Type B pancreatic cell (in vitro differentiated cells): ENCODE data around the gene STAB1. TPM values are rescaled to one million over a fixed set of nuclear protein-coding genes. Genes with fewer than 3 reads are reported as not detected.

ENCODE experiments used
- DNase-seq: peaks from one replicate; pipeline ENCODE4 v3.0.0; 2021; ENCODE audit warnings: mixed read lengths; ENCODE audit not compliant: unreplicated experiment; ENCODE audit errors: extremely low spot score
- H3K27ac Mint-ChIP-seq: 2 replicates; pipeline ENCODE4 v1.8.0; 2021; ENCODE audit warnings: mild to moderate bottlenecking, mixed read lengths
- H3K27me3 Mint-ChIP-seq: 2 replicates; pipeline ENCODE4 v1.8.0; 2021; ENCODE audit warnings: mixed read lengths
- H3K36me3 Mint-ChIP-seq: 2 replicates; pipeline ENCODE4 v1.8.0; 2021; ENCODE audit warnings: mixed read lengths
- H3K4me1 Mint-ChIP-seq: one replicate; pipeline ENCODE4 v1.8.0; 2021; ENCODE audit warnings: mixed read lengths; ENCODE audit not compliant: unreplicated experiment
- H3K4me3 Mint-ChIP-seq: 2 replicates; pipeline ENCODE4 v1.8.0; 2021; ENCODE audit warnings: mild to moderate bottlenecking, mixed read lengths
- H3K9me3 Mint-ChIP-seq: 2 replicates; pipeline ENCODE4 v1.8.0; 2021; ENCODE audit warnings: mixed read lengths
- total RNA-seq: library from RNA; stranded (reverse); gene quantifications from 2 replicates; pipeline ENCODE4 v1.2.1, GENCODE V29; 2021; ENCODE audit warnings: low replicate concordance
- TF ChIP-seq, protein P1 (sequence below): fragments of 200-600 bp; sonication (generic); conservative IDR thresholded peaks from 2 replicates; pipeline ENCODE4 v1.5.0; 2021; ENCODE audit warnings: antibody characterized with exemption, mild to moderate bottlenecking

STAB1 gene
- total RNA-seq, 1 donor from 2014 or later, result not detected

- Mint-ChIP-seq H3K9me3 (no peaks in the 10 kb centered on the region), H3K4me3 (peak within 1 kb of the TSS; percentile 99), H3K4me1 (peaks cover 35% of the 10 kb centered on the region), H3K27ac (peak within 1 kb of the TSS; percentile 98), H3K36me3 (peaks cover 17% of the 10 kb centered on the region), H3K27me3 (no peaks in the 10 kb centered on the region)
- DNase-seq, result peak; percentile 97
- TF ChIP-seq, protein P1, sequence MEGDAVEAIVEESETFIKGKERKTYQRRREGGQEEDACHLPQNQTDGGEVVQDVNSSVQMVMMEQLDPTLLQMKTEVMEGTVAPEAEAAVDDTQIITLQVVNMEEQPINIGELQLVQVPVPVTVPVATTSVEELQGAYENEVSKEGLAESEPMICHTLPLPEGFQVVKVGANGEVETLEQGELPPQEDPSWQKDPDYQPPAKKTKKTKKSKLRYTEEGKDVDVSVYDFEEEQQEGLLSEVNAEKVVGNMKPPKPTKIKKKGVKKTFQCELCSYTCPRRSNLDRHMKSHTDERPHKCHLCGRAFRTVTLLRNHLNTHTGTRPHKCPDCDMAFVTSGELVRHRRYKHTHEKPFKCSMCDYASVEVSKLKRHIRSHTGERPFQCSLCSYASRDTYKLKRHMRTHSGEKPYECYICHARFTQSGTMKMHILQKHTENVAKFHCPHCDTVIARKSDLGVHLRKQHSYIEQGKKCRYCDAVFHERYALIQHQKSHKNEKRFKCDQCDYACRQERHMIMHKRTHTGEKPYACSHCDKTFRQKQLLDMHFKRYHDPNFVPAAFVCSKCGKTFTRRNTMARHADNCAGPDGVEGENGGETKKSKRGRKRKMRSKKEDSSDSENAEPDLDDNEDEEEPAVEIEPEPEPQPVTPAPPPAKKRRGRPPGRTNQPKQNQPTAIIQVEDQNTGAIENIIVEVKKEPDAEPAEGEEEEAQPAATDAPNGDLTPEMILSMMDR, result no peak
These were observed 41.4 kb downstream of the STAB1 start, which contains the start of gene UQCC5 for GRCh38 chr3:52536369-52537164. Gene UQCC5, plus strand, starts transcription at chr3:52536605. Its CDS starts 151 bp downstream, at chr3:52536756.

- no peak for DNase-seq
- TF ChIP-seq, protein P1, result no peak
- Mint-ChIP-seq H3K4me1 (peaks cover 35% of the 10 kb centered on the region), H3K27ac (peak overlapping the region; percentile 98), H3K4me3 (peak overlapping the region; percentile 99), H3K36me3 (peaks cover 18% of the 10 kb centered on the region), H3K27me3 (no peaks in the 10 kb centered on the region), H3K9me3 (no peaks in the 10 kb centered on the region)
These were observed 42.1 kb downstream of the STAB1 start for GRCh38 chr3:52537165-52537620.

- Mint-ChIP-seq H3K9me3 (no peaks in the 10 kb centered on the region), H3K36me3 (peaks cover 18% of the 10 kb centered on the region), H3K27ac (peak overlapping the region; percentile 98), H3K4me3 (peak overlapping the region; percentile 99), H3K4me1 (peaks cover 35% of the 10 kb centered on the region), H3K27me3 (no peaks in the 10 kb centered on the region)
- TF ChIP-seq, protein P1, result no peak
- no peak for DNase-seq
These were observed 42.7 kb downstream of the STAB1 start for GRCh38 chr3:52537726-52538421.

DNA sequence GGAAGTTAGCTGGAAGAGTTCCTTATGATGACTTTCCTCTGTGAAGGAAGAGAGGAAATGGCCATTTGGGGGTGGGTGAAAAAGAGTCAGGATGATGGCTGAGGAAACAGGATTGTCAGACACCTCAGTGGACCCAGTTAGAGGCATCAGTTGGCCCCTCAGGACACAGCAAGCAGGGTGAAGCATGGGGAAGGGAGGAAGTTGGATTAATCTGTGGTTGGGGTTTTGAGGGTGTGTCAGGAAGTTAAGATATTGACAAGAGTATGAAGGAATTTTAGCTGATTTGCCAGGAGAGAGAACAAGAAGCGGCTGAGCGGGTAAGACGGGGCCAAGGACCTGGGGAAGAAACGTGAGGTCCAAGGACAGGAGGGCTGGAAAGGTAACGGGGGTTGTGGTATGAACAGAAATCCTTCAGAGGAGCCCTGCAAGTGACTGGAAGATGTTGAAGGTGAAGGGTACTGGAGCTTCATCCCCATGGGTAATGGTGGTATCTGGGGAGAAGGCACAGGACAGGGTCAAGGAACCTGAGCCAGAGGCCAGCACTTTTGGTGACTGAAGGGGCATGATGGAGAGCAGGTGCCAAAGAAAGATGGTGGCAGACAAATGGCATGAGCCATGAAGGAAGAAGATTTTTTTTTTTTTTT lies 44.0 kb downstream of the STAB1 start:
- Mint-ChIP-seq H3K36me3 (peaks cover 18% of the 10 kb centered on the region), H3K4me3 (peak overlapping the region; percentile 24), H3K27me3 (no peaks in the 10 kb centered on the region), H3K27ac (peak overlapping the region; percentile 42), H3K9me3 (no peaks in the 10 kb centered on the region), H3K4me1 (peaks cover 35% of the 10 kb centered on the region)
- TF ChIP-seq, protein P1, result no peak
- no peak for DNase-seq

- TF ChIP-seq, protein P1, result no peak
- H3K4me3 Mint-ChIP-seq, result no peak overlapping the region
- no peak for DNase-seq
- H3K36me3 Mint-ChIP-seq, result peaks cover 18% of the 10 kb centered on the region
- no peaks in the 10 kb centered on the region for H3K9me3 Mint-ChIP-seq
- H3K27me3 Mint-ChIP-seq, result no peaks in the 10 kb centered on the region
- H3K4me1 Mint-ChIP-seq, result peaks cover 26% of the 10 kb centered on the region
- H3K27ac Mint-ChIP-seq, result no peak overlapping the region
These were observed 45.9 kb downstream of the STAB1 start for GRCh38 chr3:52541050-52541449.
